ENCODE results near the gene ZNF185. TPM values are rescaled to one million over a fixed set of nuclear protein-coding genes. Genes with fewer than 3 reads are reported as not detected.
"Not testable (repeated sequence)": the region's sequence is repeated elsewhere in the genome, so short reads cannot be mapped to it uniquely, and the experiment has no call there.

Gene ZNF185
- total RNA-seq, 1 donor from 2014 or later = 0.75 TPM

DNA sequence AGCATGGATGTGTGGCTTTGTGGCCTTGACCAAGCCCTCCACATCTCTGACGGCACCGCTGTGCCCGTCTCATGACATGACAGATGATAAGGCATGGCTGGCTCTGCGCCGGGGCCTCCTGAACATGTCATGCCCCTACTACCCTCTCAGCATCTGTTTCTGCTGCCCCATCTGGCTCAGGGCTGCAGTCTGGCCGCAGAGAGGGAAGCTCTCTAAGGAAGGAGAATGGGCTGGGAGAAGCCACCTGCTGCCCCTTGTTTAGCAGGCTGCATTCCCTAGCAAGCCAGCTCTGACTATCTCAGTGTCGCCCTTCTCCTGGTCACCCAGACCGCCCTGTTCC lies 7.2 kb downstream of the ZNF185 start:
- intact Hi-C loops (cut with micrococcal nuclease) = no loop called here
- TF ChIP-seq, protein P1, sequence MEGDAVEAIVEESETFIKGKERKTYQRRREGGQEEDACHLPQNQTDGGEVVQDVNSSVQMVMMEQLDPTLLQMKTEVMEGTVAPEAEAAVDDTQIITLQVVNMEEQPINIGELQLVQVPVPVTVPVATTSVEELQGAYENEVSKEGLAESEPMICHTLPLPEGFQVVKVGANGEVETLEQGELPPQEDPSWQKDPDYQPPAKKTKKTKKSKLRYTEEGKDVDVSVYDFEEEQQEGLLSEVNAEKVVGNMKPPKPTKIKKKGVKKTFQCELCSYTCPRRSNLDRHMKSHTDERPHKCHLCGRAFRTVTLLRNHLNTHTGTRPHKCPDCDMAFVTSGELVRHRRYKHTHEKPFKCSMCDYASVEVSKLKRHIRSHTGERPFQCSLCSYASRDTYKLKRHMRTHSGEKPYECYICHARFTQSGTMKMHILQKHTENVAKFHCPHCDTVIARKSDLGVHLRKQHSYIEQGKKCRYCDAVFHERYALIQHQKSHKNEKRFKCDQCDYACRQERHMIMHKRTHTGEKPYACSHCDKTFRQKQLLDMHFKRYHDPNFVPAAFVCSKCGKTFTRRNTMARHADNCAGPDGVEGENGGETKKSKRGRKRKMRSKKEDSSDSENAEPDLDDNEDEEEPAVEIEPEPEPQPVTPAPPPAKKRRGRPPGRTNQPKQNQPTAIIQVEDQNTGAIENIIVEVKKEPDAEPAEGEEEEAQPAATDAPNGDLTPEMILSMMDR (IDR thresholded peaks at IDR 0.05) = no peak
- Mint-ChIP-seq H3K4me3 (no peak overlapping the region), H3K27me3 (peaks cover 4% of the 10 kb centered on the region), H3K36me3 (ENCODE audit: low read depth) (no peaks in the 10 kb centered on the region), H3K27ac (no peak overlapping the region), H3K9me3 (no peaks in the 10 kb centered on the region), H3K4me1 (peaks cover 2% of the 10 kb centered on the region)
- POLR2A ChIA-PET = no interaction called here
- ATAC-seq (ENCODE audit: low read depth) (no peak), DNase-seq (no peak)
- CTCF ChIA-PET = interaction anchor here (1.2 kb wide), 1 partner anchor 10 kb away, joined by 4 read pairs; no protein-coding TSS in a partner anchor

DNA sequence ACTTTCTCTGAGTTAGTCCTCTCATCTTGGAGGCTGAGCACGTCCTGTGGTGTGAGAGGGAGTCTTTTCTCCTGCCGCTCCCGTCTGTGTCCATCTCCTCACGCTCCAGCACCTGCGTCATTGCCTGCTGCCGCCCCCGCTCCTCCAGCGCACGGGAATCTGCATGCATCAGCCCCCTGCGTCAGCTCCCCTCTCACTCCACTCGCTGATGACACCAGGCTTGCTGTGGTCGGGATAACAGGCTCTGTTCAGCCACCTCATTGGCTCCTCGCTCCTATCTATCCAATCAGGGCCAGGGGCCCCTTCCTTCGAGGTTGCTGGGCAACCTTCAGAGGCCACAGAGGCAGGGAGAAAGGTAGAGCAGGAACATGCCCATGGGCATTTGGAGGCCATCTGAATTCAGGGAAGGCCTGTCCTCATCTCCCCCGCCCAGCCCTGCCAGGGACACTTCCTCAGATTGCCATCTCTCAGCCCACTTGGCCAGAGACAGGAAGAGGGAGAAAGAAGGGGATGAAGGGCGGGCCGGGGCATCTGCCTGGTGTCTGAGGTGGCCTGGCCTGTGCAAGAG lies 9.3 kb downstream of the ZNF185 start:
- ChIA-PET POLR2A (no interaction called here), CTCF (no interaction called here)
- Mint-ChIP-seq H3K27me3 (peaks cover 3% of the 10 kb centered on the region), H3K9me3 (no peaks in the 10 kb centered on the region), H3K36me3 (ENCODE audit: low read depth) (no peaks in the 10 kb centered on the region), H3K4me1 (peaks cover 7% of the 10 kb centered on the region), H3K27ac (no peak overlapping the region), H3K4me3 (no peak overlapping the region)
- DNase-seq (no peak), ATAC-seq (ENCODE audit: low read depth) (no peak)
- intact Hi-C loops (cut with micrococcal nuclease) = no loop called here
- TF ChIP-seq, protein P1 (IDR thresholded peaks at IDR 0.05) = no peak

- TF ChIP-seq, protein P1 (IDR thresholded peaks at IDR 0.05) = no peak
- no peak overlapping the region for H3K4me3 Mint-ChIP-seq
- peaks cover 7% of the 10 kb centered on the region for H3K4me1 Mint-ChIP-seq
- POLR2A ChIA-PET = no interaction called here
- CTCF ChIA-PET = no interaction called here
- DNase-seq (no peak), ATAC-seq (ENCODE audit: low read depth) (no peak)
- peaks cover 3% of the 10 kb centered on the region for H3K27me3 Mint-ChIP-seq
- H3K9me3 Mint-ChIP-seq = no peaks in the 10 kb centered on the region
- intact Hi-C loops (cut with micrococcal nuclease) = no loop called here
- no peak overlapping the region for H3K27ac Mint-ChIP-seq
- no peaks in the 10 kb centered on the region for H3K36me3 Mint-ChIP-seq (ENCODE audit: low read depth)
These were observed 10.6 kb downstream of the ZNF185 start for GRCh38 chrX:152908486-152908885.

DNA sequence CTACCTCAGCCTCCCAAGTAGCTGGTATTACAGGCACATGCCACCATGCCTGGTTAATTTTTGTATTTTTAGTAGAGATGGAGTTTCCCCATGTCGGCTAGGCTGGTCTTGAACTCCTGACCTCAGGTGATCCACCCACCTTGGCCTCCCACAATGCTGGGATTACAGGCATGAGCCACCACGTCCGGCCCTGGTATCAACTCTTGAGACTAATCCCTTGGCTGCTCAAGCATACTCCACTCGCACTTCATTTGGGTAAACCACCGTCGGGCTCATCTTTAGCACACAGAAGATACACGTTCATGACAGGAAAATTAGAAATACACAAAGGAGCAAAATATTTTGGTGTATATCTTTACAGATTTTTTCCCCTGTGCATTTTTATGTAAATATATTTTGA lies 12.2 kb downstream of the ZNF185 start:
- DNase-seq; H3K36me3 Mint-ChIP-seq (ENCODE audit: low read depth); POLR2A ChIA-PET; H3K9me3 Mint-ChIP-seq; H3K4me1 Mint-ChIP-seq; CTCF ChIA-PET; intact Hi-C loops (cut with micrococcal nuclease); H3K4me3 Mint-ChIP-seq; H3K27me3 Mint-ChIP-seq: not testable (repeated sequence)
- peak overlapping the region; percentile 30 for H3K27ac Mint-ChIP-seq
- peak; percentile 74 for ATAC-seq (ENCODE audit: low read depth)

DNA sequence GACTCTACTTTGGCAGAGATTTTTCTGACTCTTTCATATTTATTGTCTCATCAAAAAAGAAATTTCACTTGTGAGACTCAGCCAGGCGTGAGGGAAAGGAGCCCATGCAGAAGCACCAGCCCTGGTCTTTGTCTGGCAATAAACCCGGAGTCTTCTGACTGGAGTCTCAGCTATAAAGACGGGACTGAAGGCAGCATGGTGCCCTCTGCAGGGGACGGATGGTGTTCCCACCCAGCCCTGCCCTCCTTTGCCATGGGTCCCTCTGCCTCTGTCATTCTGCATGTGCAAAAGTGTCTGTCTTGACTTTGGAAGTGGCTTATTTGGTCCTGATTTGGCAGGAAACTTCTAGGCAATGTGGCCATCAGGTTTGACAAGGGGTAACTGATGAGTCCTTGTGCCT lies 14.2 kb downstream of the ZNF185 start:
- DNase-seq (no peak), ATAC-seq (ENCODE audit: low read depth) (no peak)
- intact Hi-C loops (cut with micrococcal nuclease) = no loop called here
- Mint-ChIP-seq H3K4me3 (no peak overlapping the region), H3K27ac (no peak overlapping the region), H3K36me3 (ENCODE audit: low read depth) (no peaks in the 10 kb centered on the region), H3K27me3 (peaks cover 1% of the 10 kb centered on the region), H3K4me1 (peaks cover 10% of the 10 kb centered on the region), H3K9me3 (no peaks in the 10 kb centered on the region)
- TF ChIP-seq, protein P1 (IDR thresholded peaks at IDR 0.05) = no peak
- ChIA-PET POLR2A (no interaction called here), CTCF (no interaction called here)

GRCh38 chrX:152912641-152913040 lies 14.8 kb downstream of the ZNF185 start:
- POLR2A ChIA-PET = no interaction called here
- H3K9me3 Mint-ChIP-seq = no peaks in the 10 kb centered on the region
- no peaks in the 10 kb centered on the region for H3K27me3 Mint-ChIP-seq
- H3K4me1 Mint-ChIP-seq = peaks cover 10% of the 10 kb centered on the region
- ATAC-seq (ENCODE audit: low read depth) (no peak), DNase-seq (no peak)
- H3K36me3 Mint-ChIP-seq (ENCODE audit: low read depth) = no peaks in the 10 kb centered on the region
- no peak overlapping the region for H3K4me3 Mint-ChIP-seq
- CTCF ChIA-PET = no interaction called here
- TF ChIP-seq, protein P1 (IDR thresholded peaks at IDR 0.05) = no peak
- intact Hi-C loops (cut with micrococcal nuclease) = no loop called here
- H3K27ac Mint-ChIP-seq = no peak overlapping the region
